H1 (cell line): ENCODE data around the gene FIP1L1. TPM values are rescaled to one million over a fixed set of nuclear protein-coding genes. Genes with fewer than 3 reads are reported as not detected.

Source experiments
- CHD7 ChIP-seq: fragments of 300-600 bp; sonication (generic); IDR thresholded peaks from 2 replicates; pipeline ENCODE4 v1.7.1; 2012; ENCODE audit warnings: low read length, moderate library complexity, mild to moderate bottlenecking, inconsistent platforms; ENCODE audit not compliant: insufficient replicate concordance
- polyA plus RNA-seq, 7 experiments: library from polyadenylated mRNA; depleted of rRNA in 3 of 7; stranded (reverse) in 5 of 7; unstranded in 2 of 7; fragments of >200 nt in 5 of 7; fragments of 200-250 nt in 2 of 7; gene quantifications; 1 replicate in 5 of 7; 2 replicates in 1 of 7; 4 replicates in 1 of 7; pipeline versions ENCODE4 v1.2.1 to v1.2.3, GENCODE V29; 2011 to 2013; ENCODE audit warnings: missing spikeins in 2 of 7, mixed read lengths in 2 of 7
- total RNA-seq: library from RNA; stranded (reverse); fragmentation: NEBNext Ultra II Directional; extraction: Animal tissue kit (Norgen Biotek cat#: 25700); gene quantifications from 2 replicates; pipeline ENCODE4 v1.2.1, GENCODE V29; 2021

The FIP1L1 gene
- total and polyA plus RNA-seq, 2 of the 8 experiments (the other 6 are each of a cell fraction or from before 2014, with no cell fraction given), result 19.5 to 53.7 TPM

- no peak for TF ChIP-seq CHD7
Observed at GRCh38 chr4:53419208-53419607, 41.8 kb downstream of the FIP1L1 start (continued).
